RPMI7951 (cell line): ENCODE data around the gene SMG1. TPM values are rescaled to one million over a fixed set of nuclear protein-coding genes. Genes with fewer than 3 reads are reported as not detected.
A peak's percentile ranks its signal among the peaks of the same experiment; 100 is the strongest.

Experiments
- DNase-seq: peaks from one replicate; pipeline ENCODE4 v3.0.0-alpha.2; 2012; ENCODE audit warnings: low read depth
- total RNA-seq: library from RNA; depleted of rRNA; stranded (reverse); fragments of >200 nt; shearing (Covaris generic); gene quantifications from 2 replicates; pipeline ENCODE4 v1.2.3, GENCODE V29; 2014

SMG1 gene
- total RNA-seq, 1 experiment from 2014 or later = 25.6 TPM

- no peak for DNase-seq
These were observed 73.6 kb downstream of the SMG1 start for GRCh38 chr16:18852647-18853046.

- DNase-seq = no peak
These were observed 79.8 kb downstream of the SMG1 start for GRCh38 chr16:18846416-18846815.

GRCh38 chr16:18842565-18842964 is 83.6 kb downstream of the SMG1 start:
- no peak for DNase-seq

GRCh38 chr16:18841833-18842525 is 84.2 kb downstream of the SMG1 start:
- no peak for DNase-seq

GRCh38 chr16:18839555-18839954 is 86.7 kb downstream of the SMG1 start:
- no peak for DNase-seq

GRCh38 chr16:18836702-18837101 is 89.5 kb downstream of the SMG1 start:
- DNase-seq = no peak

GRCh38 chr16:18834864-18835263 is 91.3 kb downstream of the SMG1 start:
- no peak for DNase-seq

GRCh38 chr16:18833707-18834505 is 92.3 kb downstream of the SMG1 start:
- no peak for DNase-seq

- DNase-seq = no peak
These were observed 93.6 kb downstream of the SMG1 start for GRCh38 chr16:18832613-18833012.

GRCh38 chr16:18832006-18832405 is 94.2 kb downstream of the SMG1 start:
- DNase-seq = no peak

GRCh38 chr16:18829251-18829650 is 97.0 kb downstream of the SMG1 start:
- DNase-seq = no peak

GRCh38 chr16:18827890-18828289 is 98.3 kb downstream of the SMG1 start:
- DNase-seq = no peak

GRCh38 chr16:18816286-18816685 is 109.9 kb downstream of the SMG1 start:
- no peak for DNase-seq

- no peak for DNase-seq
These were observed 114.3 kb downstream of the SMG1 start for GRCh38 chr16:18811925-18812324.

- no peak for DNase-seq
These were observed 117.0 kb downstream of the SMG1 start for GRCh38 chr16:18809165-18809564.

GRCh38 chr16:18805257-18805773 is 120.9 kb downstream of the SMG1 start:
- no peak for DNase-seq

- no peak for DNase-seq
These were observed 121.7 kb downstream of the SMG1 start for GRCh38 chr16:18804540-18804939.

GRCh38 chr16:18803569-18804462 is 122.4 kb downstream of the SMG1 start:
- DNase-seq = no peak

- no peak for DNase-seq
These were observed 123.4 kb downstream of the SMG1 start for GRCh38 chr16:18802767-18803343.

- DNase-seq = peak; percentile 98
These were observed 124.8 kb downstream of the SMG1 start, which contains the start of gene ARL6IP1 for GRCh38 chr16:18801145-18801972. Gene ARL6IP1, minus strand, starts transcription at chr16:18801549. Its CDS starts 83 bp downstream, at chr16:18801466.

- peak; percentile 27 for DNase-seq
These were observed 125.4 kb downstream of the SMG1 start for GRCh38 chr16:18800775-18801144.
